Calu3 (cell line): Measurements from ENCODE around the gene SLC39A5. TPM values are rescaled to one million over a fixed set of nuclear protein-coding genes. Genes with fewer than 3 reads are reported as not detected.
A peak's percentile ranks its signal among the peaks of the same experiment; 100 is the strongest.
"Not testable (repeated sequence)": the region's sequence is repeated elsewhere in the genome, so short reads cannot be mapped to it uniquely, and the experiment has no call there.

ENCODE experiments used
- BruUV-seq: library from RNA; stranded (reverse); fragments of 400-500 nt; replicated peaks from 2 replicates; lab custom pipeline; 2021; lab: Mats Ljungman, UMichigan
- CTCF ChIA-PET: fragments of 300-600 bp; sonication (Branson Sonifier 250); formaldehyde crosslinking; loops from one replicate; lab custom pipeline; 2022; ENCODE audit warnings: antibody characterized with exemption; lab: Charles Lee
- DNase-seq: peaks from one replicate; pipeline ENCODE4 v3.0.0; 2022
- H3K27ac Mint-ChIP-seq: one replicate; pipeline ENCODE4 v1.8.0; 2022; ENCODE audit warnings: mixed read lengths; ENCODE audit not compliant: unreplicated experiment
- H3K27me3 Mint-ChIP-seq: one replicate; pipeline ENCODE4 v1.8.0; 2022; ENCODE audit warnings: mixed read lengths; ENCODE audit not compliant: unreplicated experiment
- H3K36me3 Mint-ChIP-seq: one replicate; pipeline ENCODE4 v1.8.0; 2022; ENCODE audit warnings: mild to moderate bottlenecking, moderate library complexity, mixed read lengths; ENCODE audit not compliant: insufficient read depth, unreplicated experiment
- H3K4me1 Mint-ChIP-seq: one replicate; pipeline ENCODE4 v1.8.0; 2022; ENCODE audit warnings: mild to moderate bottlenecking, low read depth, mixed read lengths; ENCODE audit not compliant: unreplicated experiment
- H3K4me3 Mint-ChIP-seq: one replicate; pipeline ENCODE4 v1.8.0; 2022; ENCODE audit warnings: mild to moderate bottlenecking, low read depth, moderate library complexity, mixed read lengths; ENCODE audit not compliant: unreplicated experiment
- H3K9me3 Mint-ChIP-seq: one replicate; pipeline ENCODE4 v1.8.0; 2022; ENCODE audit warnings: low read depth, mixed read lengths; ENCODE audit not compliant: unreplicated experiment
- intact Hi-C: fragments of 100-400 bp; cut with micrococcal nuclease; formaldehyde crosslinking; loops from one replicate; pipeline ENCODE4 v1.10.0; 2022; ENCODE audit not compliant: unreplicated experiment
- total RNA-seq: library from RNA; stranded (reverse); gene quantifications from 2 replicates; pipeline ENCODE4 v1.2.3, GENCODE V29; 2022
- TF ChIP-seq, protein P1 (sequence below): fragments of 200-600 bp; IDR thresholded peaks from one replicate; pipeline ENCODE4 v1.8.0; 2022; ENCODE audit warnings: antibody characterized with exemption; ENCODE audit not compliant: unreplicated experiment

The SLC39A5 gene
- total RNA-seq, 1 experiment from 2014 or later, result not detected

DNA sequence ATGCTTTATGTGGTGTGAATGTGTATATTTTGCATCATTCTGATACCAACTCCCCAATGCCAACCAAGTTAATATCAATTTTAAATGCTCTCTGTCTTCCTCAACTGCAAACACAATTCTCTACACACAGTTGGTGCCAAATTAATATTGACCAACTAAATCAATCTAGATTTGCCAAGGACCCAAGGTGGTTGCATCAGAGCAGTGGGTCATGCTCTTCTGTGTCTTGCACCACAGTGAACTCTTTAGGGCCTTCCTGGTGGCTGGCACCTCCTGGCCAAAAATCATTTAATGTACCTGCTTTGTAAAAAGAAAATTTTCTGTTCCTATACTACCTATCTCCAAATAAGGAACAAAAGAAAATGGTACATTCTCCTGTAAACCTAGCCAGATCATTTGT lies 51.0 kb downstream of the SLC39A5 start:
- intact Hi-C loops, result no loop called here
- Mint-ChIP-seq H3K9me3 (no peaks in the 10 kb centered on the region), H3K27ac (no peak overlapping the region), H3K36me3 (peaks cover 83% of the 10 kb centered on the region), H3K4me3 (no peak overlapping the region), H3K4me1 (no peaks in the 10 kb centered on the region), H3K27me3 (no peaks in the 10 kb centered on the region)
- CTCF ChIA-PET, result no interaction called here
- TF ChIP-seq, protein P1, sequence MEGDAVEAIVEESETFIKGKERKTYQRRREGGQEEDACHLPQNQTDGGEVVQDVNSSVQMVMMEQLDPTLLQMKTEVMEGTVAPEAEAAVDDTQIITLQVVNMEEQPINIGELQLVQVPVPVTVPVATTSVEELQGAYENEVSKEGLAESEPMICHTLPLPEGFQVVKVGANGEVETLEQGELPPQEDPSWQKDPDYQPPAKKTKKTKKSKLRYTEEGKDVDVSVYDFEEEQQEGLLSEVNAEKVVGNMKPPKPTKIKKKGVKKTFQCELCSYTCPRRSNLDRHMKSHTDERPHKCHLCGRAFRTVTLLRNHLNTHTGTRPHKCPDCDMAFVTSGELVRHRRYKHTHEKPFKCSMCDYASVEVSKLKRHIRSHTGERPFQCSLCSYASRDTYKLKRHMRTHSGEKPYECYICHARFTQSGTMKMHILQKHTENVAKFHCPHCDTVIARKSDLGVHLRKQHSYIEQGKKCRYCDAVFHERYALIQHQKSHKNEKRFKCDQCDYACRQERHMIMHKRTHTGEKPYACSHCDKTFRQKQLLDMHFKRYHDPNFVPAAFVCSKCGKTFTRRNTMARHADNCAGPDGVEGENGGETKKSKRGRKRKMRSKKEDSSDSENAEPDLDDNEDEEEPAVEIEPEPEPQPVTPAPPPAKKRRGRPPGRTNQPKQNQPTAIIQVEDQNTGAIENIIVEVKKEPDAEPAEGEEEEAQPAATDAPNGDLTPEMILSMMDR, result no peak
- DNase-seq, result no peak
- BruUV-seq, result no TSS peak

DNA sequence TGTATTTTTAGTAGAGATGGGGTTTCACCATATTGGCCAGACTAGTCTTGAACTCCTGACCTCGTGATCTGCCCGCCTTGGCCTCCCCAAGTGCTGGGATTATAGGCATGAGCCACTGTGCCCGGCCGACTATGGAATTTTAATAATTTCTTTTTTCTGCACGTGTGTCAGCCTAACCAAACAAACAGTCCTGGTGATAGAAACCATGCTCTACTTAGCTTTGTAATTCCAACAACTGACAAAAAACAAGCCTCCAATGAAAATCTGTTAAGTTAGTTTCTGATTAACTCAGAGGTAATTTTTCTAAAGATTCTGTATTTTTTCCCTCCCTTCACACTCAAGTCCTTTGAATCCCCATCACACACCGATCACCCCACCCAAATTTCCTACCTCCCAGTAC lies 52.2 kb downstream of the SLC39A5 start:
- intact Hi-C loops, result no loop called here
- DNase-seq, result no peak
- BruUV-seq, result no TSS peak
- Mint-ChIP-seq H3K27me3 (no peaks in the 10 kb centered on the region), H3K9me3 (no peaks in the 10 kb centered on the region), H3K4me3 (no peak overlapping the region), H3K36me3 (peaks cover 84% of the 10 kb centered on the region), H3K27ac (no peak overlapping the region), H3K4me1 (peaks cover 6% of the 10 kb centered on the region)
- TF ChIP-seq, protein P1, result no peak
- CTCF ChIA-PET, result no interaction called here

DNA sequence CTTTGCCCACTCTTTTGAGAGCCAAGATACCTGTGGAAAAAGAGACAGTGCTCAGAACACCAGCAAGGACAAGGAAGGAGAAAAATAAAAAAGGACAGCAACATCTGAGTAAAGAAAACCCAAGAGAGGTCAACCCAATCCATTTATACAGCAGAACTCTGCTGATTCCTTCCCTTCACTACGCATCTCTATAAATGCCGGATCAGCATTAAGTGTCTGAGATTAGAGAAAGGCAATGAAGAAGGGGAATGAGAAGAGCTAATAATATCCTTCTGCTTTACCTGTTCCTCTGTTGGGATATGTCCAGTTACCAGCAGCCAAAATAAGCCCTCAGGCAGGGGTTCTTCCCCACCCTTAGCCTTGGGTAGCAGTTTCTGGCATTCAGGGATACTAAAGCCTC lies 52.7 kb downstream of the SLC39A5 start:
- BruUV-seq, result no TSS peak
- no peak overlapping the region for H3K27ac Mint-ChIP-seq
- H3K4me3 Mint-ChIP-seq, result no peak overlapping the region
- no peak for DNase-seq
- TF ChIP-seq, protein P1, result no peak
- peaks cover 78% of the 10 kb centered on the region for H3K36me3 Mint-ChIP-seq
- intact Hi-C loops, result no loop called here
- CTCF ChIA-PET, result no interaction called here
- H3K27me3 Mint-ChIP-seq, result no peaks in the 10 kb centered on the region
- H3K4me1 Mint-ChIP-seq, result peaks cover 6% of the 10 kb centered on the region
- H3K9me3 Mint-ChIP-seq, result no peaks in the 10 kb centered on the region

DNA sequence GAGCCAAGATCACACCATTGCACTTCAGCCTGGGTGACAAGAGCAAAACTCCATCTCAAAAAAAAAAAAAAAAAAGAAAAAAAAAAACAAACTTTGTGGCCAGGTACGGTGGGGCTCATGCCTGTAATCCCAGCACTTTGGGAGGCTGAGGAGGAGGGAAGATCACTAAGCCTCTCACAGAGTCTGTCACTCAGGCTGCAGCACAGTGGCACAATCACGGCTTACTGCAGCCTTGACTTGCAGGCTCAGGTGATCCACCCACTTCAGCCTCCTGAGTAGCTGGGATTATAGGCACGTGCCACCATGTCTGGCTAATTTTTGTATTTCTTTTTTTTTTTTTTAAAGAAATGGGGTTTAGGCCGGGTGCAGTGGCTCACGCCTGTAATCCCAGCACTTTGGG lies 54.4 kb downstream of the SLC39A5 start:
- intact Hi-C loops, H3K9me3 Mint-ChIP-seq, H3K4me1 Mint-ChIP-seq, BruUV-seq, H3K27ac Mint-ChIP-seq, H3K4me3 Mint-ChIP-seq, DNase-seq, H3K27me3 Mint-ChIP-seq: not testable (repeated sequence)
- H3K36me3 Mint-ChIP-seq, result peaks cover 67% of the 10 kb centered on the region
- CTCF ChIA-PET, result interaction anchor here (0.6 kb wide), 1 partner anchor 894 kb away, joined by 4 read pairs; no protein-coding TSS in a partner anchor

DNA sequence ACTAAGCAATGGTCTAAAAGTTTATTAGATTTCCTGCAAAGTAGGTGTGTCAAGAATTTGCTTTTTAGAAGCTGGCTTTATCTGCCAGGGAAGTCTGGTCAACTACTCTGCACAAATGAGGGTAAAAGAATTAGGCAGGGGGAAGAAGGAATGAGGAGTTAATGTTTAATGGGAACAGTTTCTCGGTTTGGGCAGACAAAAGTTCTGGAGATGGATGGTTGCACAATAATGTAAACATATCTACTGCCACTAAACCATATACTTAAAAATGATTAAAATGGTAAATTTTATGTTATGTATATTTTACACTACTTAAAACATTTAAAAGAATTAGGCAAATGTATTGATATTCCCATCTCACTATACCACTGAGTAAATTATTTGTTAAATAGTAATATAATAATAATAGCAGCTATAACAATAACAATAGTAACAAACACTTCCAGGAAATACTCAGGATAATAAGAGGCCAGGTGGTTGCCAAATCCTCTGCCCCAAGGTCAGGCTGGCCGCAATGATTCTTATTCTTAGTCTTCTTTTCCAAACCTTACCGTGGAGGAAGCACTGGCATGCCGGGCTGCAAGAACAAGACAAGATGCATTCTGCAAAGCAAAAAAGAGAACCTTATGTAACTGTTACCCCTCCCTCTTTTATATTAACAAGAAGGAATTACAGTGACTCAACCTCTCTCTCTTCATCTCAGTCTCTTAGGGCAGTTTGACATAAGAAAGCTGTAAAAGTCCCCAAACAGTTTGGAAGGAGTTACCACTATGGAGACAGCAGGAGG lies 56.4 kb downstream of the SLC39A5 start:
- Mint-ChIP-seq H3K27me3 (no peaks in the 10 kb centered on the region), H3K4me1 (peaks cover 10% of the 10 kb centered on the region), H3K36me3 (peaks cover 68% of the 10 kb centered on the region), H3K4me3 (no peak overlapping the region), H3K27ac (peak overlapping the region; percentile 8), H3K9me3 (no peaks in the 10 kb centered on the region)
- TF ChIP-seq, protein P1, result no peak
- no peak for DNase-seq
- CTCF ChIA-PET, result interaction anchor here (0.9 kb wide), 1 partner anchor 28 kb away, joined by 3 read pairs; the partner anchor contains the start of gene ANKRD52
- intact Hi-C loops, result no loop called here
- BruUV-seq, result no TSS peak
